ENCODE measurements around the gene SH2D1B.

GRCh38 chr1:162420120-162420519 is 8.2 kb upstream of the SH2D1B start:
- TF ChIP-seq CTCF (IDR thresholded peaks at IDR 0.05; ENCODE audit: low read depth, low read length, missing input control) = no peak
- TF ChIP-seq SP1 (IDR thresholded peaks at IDR 0.05) = no peak
- no peak for TF ChIP-seq MAX (IDR thresholded peaks at IDR 0.05)
- TF ChIP-seq, protein P1, sequence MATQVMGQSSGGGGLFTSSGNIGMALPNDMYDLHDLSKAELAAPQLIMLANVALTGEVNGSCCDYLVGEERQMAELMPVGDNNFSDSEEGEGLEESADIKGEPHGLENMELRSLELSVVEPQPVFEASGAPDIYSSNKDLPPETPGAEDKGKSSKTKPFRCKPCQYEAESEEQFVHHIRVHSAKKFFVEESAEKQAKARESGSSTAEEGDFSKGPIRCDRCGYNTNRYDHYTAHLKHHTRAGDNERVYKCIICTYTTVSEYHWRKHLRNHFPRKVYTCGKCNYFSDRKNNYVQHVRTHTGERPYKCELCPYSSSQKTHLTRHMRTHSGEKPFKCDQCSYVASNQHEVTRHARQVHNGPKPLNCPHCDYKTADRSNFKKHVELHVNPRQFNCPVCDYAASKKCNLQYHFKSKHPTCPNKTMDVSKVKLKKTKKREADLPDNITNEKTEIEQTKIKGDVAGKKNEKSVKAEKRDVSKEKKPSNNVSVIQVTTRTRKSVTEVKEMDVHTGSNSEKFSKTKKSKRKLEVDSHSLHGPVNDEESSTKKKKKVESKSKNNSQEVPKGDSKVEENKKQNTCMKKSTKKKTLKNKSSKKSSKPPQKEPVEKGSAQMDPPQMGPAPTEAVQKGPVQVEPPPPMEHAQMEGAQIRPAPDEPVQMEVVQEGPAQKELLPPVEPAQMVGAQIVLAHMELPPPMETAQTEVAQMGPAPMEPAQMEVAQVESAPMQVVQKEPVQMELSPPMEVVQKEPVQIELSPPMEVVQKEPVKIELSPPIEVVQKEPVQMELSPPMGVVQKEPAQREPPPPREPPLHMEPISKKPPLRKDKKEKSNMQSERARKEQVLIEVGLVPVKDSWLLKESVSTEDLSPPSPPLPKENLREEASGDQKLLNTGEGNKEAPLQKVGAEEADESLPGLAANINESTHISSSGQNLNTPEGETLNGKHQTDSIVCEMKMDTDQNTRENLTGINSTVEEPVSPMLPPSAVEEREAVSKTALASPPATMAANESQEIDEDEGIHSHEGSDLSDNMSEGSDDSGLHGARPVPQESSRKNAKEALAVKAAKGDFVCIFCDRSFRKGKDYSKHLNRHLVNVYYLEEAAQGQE (IDR thresholded peaks at IDR 0.05) = no peak
- no peak for TF ChIP-seq RAD21 (IDR thresholded peaks at IDR 0.05)
- TF ChIP-seq GABPA (IDR thresholded peaks at IDR 0.05 in 1 of 2, conservative IDR thresholded peaks at IDR 0.05 in 1 of 2) = no peak
- TF ChIP-seq RXRA (IDR thresholded peaks at IDR 0.05) = no peak
- no peak for TF ChIP-seq TAF1 (conservative IDR thresholded peaks at IDR 0.05)
- no peak for TF ChIP-seq JUND (IDR thresholded peaks at IDR 0.05)
- TF ChIP-seq, protein P2, sequence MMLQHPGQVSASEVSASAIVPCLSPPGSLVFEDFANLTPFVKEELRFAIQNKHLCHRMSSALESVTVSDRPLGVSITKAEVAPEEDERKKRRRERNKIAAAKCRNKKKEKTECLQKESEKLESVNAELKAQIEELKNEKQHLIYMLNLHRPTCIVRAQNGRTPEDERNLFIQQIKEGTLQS (IDR thresholded peaks at IDR 0.05) = no peak
